Activated CD4-positive, alpha-beta T cell treated with anti-CD3 and anti-CD28 coated beads, Interleukin-2, Interleukin-4, amounts not matched to agents 100 ng/mL and 50 ng/mL, durations not matched to agents 16 hours and 8 hours (primary cell): ENCODE results near the gene MASP2.
A peak's percentile ranks its signal among the peaks of the same experiment; 100 is the strongest.
"Not testable (repeated sequence)": the region's sequence is repeated elsewhere in the genome, so short reads cannot be mapped to it uniquely, and the experiment has no call there.

Experiments used
- DNase-seq: peaks from one replicate; pipeline ENCODE4 v3.0.0-alpha.2; 2020; ENCODE audit warnings: low spot score

The MASP2 gene

DNA sequence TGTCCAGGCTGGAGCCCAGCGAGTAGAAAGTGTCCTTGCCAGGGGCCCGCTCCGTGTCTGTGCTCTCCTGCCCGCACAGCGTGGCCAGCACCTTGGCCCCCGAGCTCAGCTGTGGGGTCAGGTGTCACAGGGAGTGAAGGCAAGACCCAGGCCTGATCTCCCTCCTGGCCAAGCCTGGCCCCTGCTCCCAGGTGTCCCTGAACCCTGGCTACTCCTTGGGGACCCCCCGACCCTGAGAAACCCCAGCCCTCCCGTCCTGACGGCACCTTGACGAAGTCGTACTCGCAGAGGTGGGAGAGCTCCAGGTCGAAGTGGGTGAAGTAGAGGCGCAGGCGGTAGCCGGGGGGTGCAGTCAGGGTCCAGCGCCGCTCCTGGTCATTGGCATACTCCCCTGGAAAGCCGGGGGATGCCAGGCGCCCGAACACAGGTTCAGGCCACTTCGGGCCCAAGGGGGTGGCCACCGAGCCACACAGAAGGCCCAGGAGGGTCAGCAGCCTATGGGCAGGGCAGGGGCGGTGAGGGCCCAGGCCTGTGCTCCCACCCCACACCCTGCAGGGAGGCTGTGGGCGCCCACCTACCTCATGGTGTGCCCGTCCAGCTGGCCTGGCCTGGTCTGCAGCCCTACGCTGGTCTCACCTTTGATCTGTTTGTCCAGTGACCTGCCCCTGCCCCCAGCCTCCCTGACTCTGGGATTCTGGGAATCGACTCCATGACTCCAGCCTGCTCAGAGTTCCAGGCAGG is at the start of gene MASP2:
TSS of gene MASP2 (minus strand) at position 615 of the 741 bp plus-strand sequence. CDS start at position 583, 32 bp downstream.
- no peak for DNase-seq

DNA sequence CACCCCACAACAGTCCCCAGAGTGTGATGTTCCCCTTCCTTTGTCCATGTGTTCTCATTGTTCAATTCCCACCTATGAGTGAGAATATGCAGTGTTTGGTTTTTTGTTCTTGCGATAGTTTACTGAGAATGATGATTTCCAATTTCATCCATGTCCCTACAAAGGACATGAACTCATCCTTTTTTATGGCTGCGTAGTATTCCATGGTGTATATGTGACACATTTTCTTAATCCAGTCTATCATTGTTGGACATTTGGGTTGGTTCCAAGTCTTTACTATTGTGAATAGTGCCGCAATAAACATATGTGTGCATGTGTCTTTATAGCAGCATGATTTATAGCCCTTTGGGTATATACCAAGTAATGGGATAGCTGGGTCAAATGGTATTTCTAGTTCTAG is 36.7 kb upstream of the MASP2 start:
- not testable (repeated sequence) for DNase-seq

DNA sequence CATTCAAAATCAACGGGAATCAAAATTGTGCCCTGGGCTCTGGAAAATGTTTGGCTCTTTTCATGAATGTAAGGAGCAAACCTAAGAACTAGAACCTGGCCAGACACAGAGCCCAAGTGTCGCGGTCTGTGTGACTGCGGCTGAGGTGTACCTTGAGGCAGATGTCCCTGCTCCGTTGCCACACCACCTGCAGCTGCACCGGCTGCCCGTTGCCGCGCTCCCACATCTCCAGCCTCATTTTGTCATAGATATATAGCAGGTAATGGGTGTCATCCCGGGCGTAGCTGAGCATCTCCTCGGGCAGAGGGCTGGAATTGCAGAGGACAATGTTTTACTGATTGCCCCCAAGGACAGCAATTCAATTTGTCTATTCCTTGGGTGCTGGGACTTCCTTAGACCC is 33.9 kb upstream of the MASP2 start:
- no peak for DNase-seq

DNA sequence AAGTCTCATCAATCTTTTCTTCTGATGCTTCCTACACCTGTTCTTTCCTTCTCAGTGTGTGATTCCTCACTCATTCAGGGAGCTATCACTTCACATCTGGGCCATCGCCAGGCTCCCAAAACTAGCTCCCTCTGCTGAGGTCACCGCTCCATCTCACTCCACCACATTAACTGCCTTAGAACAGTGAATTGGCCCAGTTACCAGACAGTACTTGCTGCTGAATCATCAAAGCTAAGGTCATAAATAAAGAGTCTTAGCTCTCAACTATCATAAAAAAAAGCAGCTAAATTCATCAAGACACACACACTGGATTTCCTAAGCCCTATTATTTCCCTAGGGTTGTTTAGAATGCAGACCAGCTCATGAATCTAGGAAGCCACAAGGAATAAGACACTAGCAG is 31.6 kb upstream of the MASP2 start:
- DNase-seq: no peak

DNA sequence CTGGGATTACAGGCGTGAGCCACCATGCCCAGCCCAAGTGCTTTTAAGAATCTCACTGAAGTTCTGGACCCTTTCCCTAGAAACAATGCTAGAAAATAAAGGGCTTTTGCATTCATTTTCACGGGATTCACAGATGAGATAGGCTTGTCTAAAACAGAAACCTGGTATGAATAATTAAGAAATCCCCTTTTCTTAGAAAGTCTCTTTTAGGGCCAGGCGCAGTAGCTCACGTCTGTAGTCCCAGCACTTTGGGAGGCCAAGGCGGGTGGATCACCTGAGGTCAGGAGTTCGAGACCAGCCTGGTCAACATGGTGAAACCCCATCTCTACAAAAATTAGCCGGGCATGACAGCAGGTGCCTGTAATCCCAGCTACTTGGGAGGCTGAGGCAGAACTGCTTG is 26.4 kb upstream of the MASP2 start:
- DNase-seq: peak; percentile 36

DNA sequence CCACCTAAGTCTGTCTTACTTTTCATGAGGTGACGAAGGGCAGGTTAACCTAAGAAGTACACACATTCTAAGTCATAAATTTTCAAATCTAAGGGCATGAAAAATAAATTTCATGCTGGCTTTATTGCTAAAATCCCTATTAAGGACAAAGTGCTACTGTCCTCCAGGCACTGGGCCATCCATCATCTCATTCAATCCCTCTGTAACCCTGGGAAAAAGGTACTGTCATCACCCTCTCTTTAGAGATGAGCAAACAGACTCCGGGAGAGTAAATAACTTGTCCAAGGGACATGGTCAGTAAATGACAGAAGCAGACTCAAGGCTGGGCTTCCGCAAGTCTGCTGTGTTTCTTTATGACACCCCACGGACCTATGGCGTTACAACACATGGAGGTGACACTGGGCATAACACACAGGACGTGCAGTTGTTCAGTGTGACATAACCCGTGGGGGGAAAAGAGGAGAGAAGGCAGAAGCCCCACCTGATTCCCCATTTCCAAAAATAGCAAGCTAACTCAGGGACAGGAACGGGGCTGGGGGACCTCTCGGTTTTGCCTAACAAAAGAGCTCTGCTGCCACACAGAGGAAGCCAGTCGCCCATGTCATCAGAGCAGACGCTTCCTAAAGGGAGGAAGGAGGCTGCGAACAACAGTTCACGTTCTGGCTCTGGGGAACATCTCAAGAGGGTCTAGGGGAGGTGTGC is 25.3 kb upstream of the MASP2 start:
- no peak for DNase-seq

DNA sequence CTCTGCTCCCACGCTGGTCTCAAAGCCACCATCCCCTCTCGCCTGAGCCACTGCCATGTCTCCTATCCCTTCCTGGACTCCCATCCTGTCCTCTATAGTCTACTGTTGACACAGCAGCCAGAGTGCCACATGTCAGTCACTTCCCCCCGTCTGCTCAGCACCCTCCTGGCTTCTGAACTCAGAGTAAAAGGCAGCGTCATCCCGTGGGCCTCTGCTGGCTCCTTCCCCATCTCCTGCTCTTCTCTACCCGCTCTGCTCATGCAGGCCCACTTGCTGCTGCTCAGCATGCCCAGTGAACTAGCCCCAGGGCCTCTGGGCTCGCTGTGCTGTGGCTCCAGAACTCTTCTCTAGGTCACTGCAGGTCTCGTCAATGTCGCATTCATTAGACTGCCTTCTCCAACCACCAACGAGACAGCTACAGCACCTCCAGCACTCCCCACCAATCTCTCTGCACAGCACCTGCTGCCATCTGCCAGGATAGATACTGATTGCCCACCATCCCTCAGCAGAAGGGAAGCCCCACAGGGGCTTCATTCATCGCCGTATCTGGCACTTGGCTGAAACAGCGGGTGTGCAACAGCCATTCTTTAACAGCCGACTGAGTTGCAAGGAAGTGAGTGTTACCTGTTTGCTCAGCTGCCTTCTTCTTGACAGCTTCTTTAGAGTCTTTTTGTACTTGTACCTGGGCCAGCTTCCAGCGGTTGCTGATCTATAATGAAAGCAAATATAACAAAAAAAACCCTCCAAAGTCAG is 24.6 kb upstream of the MASP2 start:
- DNase-seq: no peak

DNA sequence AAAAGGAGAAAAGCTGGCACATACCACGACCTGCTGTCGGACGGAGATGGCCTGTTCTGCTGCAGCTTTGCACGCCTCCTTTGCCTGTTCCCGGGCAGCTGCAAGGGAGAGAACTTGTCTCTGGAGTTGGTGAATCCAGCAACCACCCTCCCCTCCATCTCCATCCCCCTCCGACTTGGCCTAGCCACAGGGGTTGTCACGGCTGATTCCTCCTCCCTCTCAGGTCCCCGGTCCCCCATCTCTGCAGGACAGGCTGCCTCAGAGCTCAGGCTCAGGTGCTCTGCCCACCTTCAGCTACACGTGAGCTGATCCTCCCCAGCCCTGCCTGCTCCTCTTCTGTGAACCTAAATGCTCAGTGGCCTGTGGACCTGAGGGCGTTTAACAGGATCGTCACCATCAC is 23.8 kb upstream of the MASP2 start:
- no peak for DNase-seq

DNA sequence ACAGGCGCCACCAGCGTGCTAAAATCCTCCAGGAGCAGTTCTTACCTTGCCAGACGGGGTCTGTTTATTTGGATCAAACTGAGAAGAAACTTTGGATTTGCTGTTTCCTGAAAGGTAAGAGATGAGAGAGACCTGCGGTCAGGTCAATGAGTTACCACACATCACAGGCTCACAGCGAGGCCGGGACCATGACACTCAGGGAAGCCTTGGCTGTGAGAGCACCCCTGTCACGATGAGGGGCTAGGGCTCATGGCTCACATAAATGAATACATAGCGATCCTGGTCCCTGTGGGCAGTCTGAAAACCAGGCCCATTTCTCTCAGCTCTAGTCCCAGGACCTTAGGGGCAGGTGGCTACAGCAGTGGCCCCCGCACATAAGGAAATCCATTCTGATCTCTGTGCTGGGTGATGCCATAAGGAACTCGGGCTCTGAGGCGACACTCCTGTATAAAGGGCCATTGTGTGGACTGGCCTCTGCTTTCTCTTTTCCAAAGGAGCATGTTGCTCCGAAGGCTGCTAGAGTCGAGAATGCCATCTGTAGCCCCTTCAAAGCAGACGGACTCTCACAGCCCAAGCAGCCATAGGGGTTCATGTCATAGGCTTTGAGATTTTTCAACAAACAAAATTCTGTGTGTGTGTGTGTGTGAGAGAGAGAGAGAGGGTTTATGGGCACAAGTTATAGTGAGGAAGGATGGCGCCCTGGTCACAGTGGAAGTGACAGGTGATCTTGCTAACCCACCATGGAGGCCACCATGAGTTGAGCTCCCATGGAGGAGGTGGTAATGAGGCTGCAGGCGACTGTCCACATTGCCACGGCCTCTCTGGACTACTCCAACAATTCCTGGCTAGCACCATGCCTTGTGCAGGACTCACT is 21.8 kb upstream of the MASP2 start:
- no peak for DNase-seq

DNA sequence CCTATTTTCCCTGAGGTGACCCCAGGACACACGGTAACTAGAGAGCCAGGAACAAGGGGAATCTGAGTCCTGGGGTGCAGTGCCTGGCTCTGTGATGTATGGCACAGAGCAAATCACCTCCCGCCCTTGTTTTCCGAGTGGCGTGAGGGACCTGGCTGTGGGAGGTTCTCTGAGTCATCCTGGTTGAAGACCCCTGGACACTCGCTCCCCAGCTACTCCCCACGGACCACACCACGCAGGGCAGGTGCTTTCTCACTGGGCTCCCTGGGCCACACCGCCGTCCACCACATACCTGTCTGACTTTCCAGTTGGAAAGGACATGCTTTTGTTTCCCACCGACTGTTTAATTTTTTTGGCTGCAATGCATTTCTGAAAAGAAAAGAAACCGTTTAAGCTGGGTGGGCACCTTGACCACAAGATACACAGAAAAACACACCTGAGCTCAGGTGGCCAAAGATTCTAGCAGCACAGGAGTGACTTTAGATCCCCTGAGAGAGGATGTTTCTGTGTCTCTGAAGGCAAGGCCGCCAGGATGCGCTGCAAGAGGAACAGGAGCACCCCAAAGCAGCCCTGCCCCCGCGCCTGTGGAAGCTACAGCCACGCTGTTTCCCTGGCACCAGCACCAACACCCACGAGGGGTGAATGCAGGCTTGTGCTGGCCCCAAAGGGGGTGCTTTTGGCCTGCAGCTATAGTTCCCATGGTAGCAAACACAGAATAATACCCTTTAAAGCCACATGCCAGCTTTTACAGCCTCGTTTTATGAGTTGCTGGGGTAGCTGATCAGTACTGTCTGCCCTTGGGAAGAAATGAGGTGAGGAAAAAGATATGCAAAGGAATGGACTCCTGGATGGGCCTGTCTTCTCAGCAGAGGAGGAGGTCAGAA is 20.9 kb upstream of the MASP2 start:
- DNase-seq: no peak

DNA sequence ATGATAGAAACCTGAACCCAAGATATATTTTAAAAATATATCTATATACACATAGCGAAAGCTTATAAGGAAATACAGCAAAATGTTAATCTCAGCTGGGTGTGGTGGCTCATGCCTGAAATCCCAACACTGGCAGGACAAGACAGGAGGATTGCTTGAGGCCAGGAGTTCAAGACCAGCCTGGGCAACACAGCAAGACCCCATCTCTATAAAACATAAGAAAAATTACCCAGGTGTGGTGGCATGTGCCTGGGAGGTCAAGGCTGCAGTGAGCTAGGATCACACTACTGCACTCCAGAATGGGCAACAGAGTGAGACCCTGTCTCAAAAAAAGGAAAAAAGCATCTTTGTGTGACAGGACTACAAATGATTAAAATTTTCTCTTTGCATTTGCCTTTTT is 18.8 kb upstream of the MASP2 start:
- DNase-seq: no peak

DNA sequence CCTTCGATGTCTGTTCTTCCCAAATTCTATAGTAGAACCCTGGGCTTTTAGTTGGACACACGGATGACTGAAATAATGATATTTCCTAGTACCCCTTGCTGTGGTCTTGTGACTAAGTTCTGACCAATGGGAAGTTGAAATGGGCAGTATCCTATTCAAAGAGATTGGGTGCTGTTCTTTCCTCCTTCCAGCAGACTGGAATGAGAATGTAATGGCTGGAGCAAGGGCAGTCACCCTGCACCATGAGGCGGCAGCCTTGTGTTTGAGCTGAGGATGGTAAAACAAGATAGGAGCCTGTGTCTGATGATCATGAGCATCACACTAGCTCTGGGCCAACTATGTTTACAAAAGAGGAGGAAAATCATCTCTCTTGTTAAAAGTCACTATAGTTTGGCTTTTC is 17.9 kb upstream of the MASP2 start:
- DNase-seq: no peak

DNA sequence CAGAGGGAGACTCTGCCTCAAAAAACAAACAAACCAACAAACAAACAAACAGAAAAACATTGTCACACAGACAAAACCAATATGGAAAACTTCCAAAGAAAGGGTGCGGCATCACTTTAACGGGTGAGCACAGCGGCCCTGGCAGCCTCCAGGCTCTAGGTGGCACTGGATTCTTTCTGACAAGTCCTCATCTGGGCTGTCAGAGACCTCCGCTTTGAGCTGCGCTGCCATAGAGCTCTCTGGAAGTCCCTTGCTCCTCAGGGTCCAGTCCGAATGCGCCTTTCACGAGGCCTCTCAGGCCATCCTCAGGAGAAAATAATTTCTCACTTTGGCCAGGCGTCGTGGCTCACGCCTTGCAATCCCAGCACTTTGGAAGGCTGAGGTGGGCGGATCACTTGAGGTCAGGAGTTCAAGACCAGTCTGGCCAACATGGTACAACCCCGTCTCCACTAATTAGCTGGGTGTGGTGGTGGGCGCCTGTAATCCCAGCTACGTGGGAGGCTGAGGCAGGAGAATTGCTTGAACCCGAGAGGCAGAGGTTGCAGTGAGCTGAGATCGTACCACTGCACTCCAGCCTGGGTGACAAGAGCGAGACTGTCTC is 17.0 kb upstream of the MASP2 start:
- not testable (repeated sequence) for DNase-seq

DNA sequence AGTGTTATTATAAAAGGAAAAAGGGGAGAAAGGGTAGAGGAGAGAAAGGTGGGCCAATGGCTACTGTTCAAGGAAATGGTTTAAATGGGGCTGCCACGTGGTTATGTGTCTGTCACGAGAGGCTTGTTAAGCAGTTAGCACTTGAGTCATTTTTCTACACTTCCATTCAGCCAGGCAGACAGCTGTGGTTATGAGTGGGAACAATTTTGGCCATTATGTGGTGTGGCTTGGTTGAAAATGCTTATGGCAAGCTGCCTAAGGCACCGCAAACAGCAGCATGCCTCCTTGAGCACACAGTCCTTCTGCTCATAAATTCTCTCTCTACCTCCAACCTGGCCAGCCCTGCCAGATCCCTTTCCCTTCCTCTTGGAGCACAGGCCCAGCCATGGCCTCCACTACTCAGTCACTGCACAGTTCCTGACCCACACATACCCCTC is 15.9 kb upstream of the MASP2 start:
- peak; percentile 86 for DNase-seq

DNA sequence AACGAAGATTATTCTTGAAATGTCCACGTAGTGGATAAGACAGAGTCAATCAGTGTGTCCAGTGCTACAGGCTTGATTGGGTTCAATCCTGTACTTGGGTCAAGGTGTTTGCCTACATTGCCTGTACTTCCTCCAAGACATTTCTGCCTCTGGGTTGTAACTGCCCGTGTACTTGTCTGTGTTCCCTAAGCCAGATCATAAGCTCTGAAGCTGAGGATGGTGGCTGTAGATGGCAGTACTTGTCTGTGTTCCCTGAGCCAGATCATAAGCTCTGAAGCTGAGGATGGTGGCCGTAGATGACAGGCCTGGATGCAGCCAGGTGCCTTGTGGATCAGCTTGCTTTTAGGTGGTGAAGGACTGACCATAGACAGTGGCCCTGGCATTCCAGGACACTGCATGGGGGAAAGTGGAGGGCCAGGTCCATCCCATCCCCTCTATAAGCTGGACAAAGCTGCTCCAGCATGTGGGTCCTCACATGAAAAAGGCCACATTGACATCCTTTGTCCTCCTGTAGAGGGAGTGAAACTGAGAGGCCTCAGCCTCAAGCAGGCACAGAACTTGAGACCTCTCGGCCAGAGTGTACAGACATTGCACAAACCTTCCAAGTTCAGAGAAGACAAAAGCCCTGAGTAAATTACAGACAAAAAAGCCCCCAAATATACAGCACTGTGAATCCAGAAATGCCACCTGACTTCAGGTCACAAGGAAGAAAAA is 14.8 kb upstream of the MASP2 start:
- no peak for DNase-seq

DNA sequence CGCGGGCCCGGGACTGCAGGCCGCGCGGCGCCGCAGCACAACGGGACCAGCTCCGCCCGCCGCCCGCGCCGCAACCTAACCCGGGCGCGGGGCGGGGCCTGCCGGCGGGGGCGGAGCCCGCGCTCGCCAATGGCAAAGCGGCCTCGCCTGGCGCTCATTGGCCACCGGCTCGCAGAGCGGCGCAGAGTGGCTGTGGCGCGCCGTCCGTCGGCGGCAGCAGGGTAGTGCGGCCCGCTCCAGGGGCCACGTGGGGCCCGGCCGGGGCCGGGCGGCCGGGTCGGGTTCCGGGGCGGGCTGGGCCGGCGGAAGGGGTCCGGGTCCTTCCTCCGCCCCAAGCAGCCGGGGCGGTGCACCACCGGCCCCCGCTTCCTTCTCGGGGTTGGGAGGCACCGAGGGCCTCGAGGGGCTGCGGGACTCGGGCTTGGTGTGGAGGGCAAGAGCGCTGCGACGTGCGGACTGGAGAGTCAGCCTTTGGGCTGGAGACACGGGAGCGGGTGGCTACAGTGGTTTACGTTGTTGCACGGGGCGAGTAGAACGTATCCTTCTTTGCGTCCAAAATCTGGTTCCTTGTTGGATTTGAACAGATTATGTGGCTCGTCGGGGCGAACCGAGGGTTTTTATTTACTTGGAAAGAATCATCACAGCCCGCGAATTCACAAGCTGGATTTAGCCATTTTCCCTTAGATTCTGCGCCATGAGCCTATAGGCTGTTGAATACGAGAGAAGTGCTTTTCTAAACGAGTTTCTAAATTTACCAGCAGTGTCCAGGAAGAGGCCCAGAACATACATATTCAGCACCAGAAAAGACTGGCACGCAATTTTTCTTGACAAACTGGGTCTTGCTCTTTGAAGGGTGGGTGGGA is 13.2 kb upstream of the MASP2 start, which contains the start of gene SRM:
TSS of gene SRM (minus strand) at position 51 of the 863 bp plus-strand sequence. CDS start 75 bp downstream, outside the sequence.
- DNase-seq: peak; percentile 94

DNA sequence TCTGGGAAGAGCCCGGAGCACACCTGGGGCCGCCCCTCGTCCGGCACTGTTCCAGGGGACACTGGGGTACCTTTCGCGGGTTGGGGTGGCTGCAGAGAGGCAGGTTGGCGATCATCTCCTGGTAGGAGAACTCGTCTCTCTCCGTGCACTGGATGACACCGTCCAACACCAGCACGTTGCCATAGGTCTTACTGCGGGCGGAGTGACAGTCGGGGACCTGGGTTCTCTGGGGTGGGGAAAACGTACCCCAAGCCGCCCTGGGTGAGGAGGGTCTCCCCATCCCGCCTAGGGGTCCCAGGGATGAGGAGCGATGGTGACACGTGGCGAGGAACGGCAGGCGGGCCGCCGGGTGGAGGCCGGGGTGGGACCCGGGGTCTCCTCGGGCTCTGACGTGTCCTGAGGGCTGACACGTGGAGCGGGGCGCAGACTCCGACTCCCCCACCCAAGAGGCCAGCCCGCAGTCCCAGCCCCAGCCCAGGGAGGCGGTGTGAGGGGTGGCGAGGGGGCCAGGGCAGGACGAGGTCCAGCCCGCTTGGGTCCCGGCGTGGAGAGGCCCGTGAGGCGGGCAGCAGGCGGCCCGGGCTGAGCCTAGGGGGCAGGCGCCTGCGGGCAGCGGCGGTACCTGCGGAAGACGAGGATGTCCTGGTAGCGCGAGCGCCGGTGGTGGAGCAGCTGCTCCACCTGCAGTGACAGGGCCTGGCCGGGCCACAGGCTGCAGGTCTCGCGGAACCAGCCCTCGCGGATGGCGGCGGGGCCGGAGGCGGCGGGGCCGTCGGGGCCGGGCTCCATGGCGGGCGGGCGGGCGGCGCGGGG is 12.3 kb upstream of the MASP2 start:
- peak; percentile 28 for DNase-seq
